NCI-H2081 treated with DMSO at 0.1 percent for 48 hours (cell line): ENCODE measurements around the gene NOTCH3.

ENCODE experiments used
- DNase-seq: peaks from one replicate; lab custom pipeline; 2025; lab: John Stamatoyannopoulos, UW

NOTCH3 gene

GRCh38 chr19:15236886-15237285, 36.1 kb upstream of the NOTCH3 start:
- no peak for DNase-seq

- DNase-seq = no peak
Observed at GRCh38 chr19:15235781-15236180, 35.0 kb upstream of the NOTCH3 start.

GRCh38 chr19:15234431-15235130, 33.8 kb upstream of the NOTCH3 start:
- no peak for DNase-seq

GRCh38 chr19:15231271-15231670, 30.5 kb upstream of the NOTCH3 start:
- no peak for DNase-seq

GRCh38 chr19:15227261-15227660, 26.5 kb upstream of the NOTCH3 start:
- DNase-seq = no peak

- DNase-seq = no peak
Observed at GRCh38 chr19:15225760-15226159, 25.0 kb upstream of the NOTCH3 start.

GRCh38 chr19:15223649-15224361, 23.0 kb upstream of the NOTCH3 start:
- DNase-seq = no peak

GRCh38 chr19:15222738-15223648, 22.2 kb upstream of the NOTCH3 start:
- peak; percentile 86 for DNase-seq

- no peak for DNase-seq
Observed at GRCh38 chr19:15220833-15221232, 20.0 kb upstream of the NOTCH3 start.

GRCh38 chr19:15218501-15218900, 17.7 kb upstream of the NOTCH3 start:
- DNase-seq = no peak

GRCh38 chr19:15216363-15216762, 15.6 kb upstream of the NOTCH3 start:
- no peak for DNase-seq

GRCh38 chr19:15213715-15214381, 13.1 kb upstream of the NOTCH3 start:
- DNase-seq = no peak

GRCh38 chr19:15212711-15213110, 11.9 kb upstream of the NOTCH3 start:
- no peak for DNase-seq

- no peak for DNase-seq
Observed at GRCh38 chr19:15210323-15210781, 9.6 kb upstream of the NOTCH3 start.

GRCh38 chr19:15201374-15202023, 704 bp upstream of the NOTCH3 start:
- DNase-seq = no peak

GRCh38 chr19:15199661-15200552, 888 bp downstream of the NOTCH3 start:
- DNase-seq = no peak

GRCh38 chr19:15198951-15199660, 1.7 kb downstream of the NOTCH3 start:
- no peak for DNase-seq

GRCh38 chr19:15197942-15198341, 2.9 kb downstream of the NOTCH3 start:
- no peak for DNase-seq

GRCh38 chr19:15197275-15197941, 3.4 kb downstream of the NOTCH3 start:
- no peak for DNase-seq
